HG03342 (cell line): ENCODE data around the gene PHKG2.

Source experiments
- ATAC-seq: cut with Tn5 transposase; IDR thresholded peaks from one replicate; pipeline ENCODE4 v1.9.1; 2021; ENCODE audit warnings: mild to moderate bottlenecking, moderate library complexity; ENCODE audit not compliant: unreplicated experiment

The PHKG2 gene

GRCh38 chr16:30725418-30725792 lies 22.8 kb upstream of the PHKG2 start:
- no peak for ATAC-seq

- ATAC-seq = no peak
These were observed 19.9 kb upstream of the PHKG2 start for GRCh38 chr16:30728321-30728720.

- ATAC-seq = no peak
These were observed 19.1 kb upstream of the PHKG2 start for GRCh38 chr16:30728899-30729672.

- ATAC-seq = no peak
These were observed 16.8 kb upstream of the PHKG2 start for GRCh38 chr16:30731411-30731810.

DNA sequence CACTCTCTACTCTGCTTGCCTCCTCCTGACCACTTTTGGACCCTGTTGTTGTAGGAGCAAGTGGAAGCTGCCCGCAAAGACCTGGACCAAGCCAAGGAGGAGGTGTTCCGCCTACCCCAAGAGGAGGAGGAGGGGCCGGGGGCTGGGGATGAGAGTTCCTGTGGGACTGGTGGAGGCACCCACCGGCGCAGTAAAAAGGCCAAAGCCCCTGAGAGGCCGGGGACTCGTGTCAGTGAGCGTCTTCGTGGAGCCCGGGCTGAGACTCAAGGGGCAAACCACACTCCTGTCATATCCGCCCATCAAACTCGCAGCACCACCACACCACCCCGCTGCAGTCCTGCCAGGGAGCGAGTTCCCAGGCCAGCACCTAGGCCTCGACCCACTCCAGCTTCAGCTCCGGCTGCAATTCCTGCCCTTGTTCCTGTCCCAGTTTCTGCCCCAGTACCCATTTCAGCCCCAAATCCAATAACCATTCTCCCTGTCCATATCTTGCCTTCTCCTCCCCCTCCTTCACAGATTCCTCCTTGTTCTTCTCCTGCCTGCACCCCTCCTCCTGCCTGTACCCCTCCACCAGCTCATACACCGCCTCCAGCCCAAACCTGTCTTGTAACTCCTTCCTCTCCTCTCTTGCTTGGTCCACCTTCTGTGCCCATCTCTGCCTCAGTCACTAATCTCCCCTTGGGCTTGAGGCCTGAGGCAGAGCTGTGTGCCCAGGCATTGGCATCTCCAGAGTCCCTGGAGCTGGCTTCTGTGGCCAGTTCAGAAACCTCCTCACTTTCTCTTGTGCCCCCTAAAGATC lies 11.0 kb upstream of the PHKG2 start:
- no peak for ATAC-seq

GRCh38 chr16:30737794-30738648 lies 10.2 kb upstream of the PHKG2 start:
- no peak for ATAC-seq

- ATAC-seq = no peak
These were observed 9.0 kb upstream of the PHKG2 start for GRCh38 chr16:30738984-30739951.

- no peak for ATAC-seq
These were observed 7.6 kb upstream of the PHKG2 start for GRCh38 chr16:30740364-30741251.

DNA sequence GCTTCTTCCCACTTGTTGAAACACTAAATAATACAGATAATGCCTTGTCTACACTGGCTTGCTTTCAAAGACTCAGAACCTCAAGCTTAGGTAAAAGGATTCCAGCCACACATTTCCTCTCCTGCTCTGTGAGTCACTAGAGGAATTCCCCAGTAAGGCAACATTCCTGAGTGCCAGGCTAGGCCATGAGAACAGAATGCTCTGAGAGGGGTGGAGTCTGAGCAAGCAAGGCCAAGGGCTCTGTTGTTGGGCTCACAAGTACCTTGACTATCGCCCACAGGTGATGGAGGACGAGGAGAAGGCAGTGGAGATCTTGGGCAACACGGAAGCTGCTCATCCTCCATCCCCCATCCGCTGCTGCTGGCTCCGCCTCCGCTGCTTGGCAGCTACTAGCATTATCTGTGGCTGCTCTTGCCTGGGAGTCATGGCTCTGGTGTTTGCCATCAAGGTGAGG lies 6.7 kb upstream of the PHKG2 start:
- ATAC-seq = no peak

- ATAC-seq = no peak
These were observed 4.5 kb upstream of the PHKG2 start for GRCh38 chr16:30743716-30744115.

- no peak for ATAC-seq
These were observed 4.0 kb upstream of the PHKG2 start for GRCh38 chr16:30744183-30744582.

DNA sequence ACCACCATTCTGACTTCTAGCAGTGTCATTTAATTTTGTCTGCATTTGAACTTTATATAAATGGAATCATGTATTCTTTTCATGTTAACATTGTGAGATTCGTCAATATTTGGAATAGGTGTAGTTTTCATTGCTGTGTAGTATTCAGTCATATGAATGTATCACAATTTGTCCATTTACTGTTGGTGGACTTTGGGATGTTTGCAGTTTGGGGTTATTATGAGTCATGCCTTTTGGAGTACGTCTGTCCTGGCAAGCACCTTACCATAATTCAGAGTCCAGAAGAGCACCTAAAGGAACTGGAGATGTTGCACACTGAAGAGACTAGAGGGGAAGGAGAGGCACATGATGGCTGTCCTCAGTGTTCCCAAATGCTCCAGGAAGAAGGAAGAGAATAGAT lies 3.1 kb upstream of the PHKG2 start:
- no peak for ATAC-seq

- no peak for ATAC-seq
These were observed 1.5 kb upstream of the PHKG2 start for GRCh38 chr16:30746638-30747175.

GRCh38 chr16:30747331-30747730 lies 894 bp upstream of the PHKG2 start:
- ATAC-seq = no peak

- no peak for ATAC-seq
These were observed 615 bp downstream of the PHKG2 start for GRCh38 chr16:30748634-30749445.

DNA sequence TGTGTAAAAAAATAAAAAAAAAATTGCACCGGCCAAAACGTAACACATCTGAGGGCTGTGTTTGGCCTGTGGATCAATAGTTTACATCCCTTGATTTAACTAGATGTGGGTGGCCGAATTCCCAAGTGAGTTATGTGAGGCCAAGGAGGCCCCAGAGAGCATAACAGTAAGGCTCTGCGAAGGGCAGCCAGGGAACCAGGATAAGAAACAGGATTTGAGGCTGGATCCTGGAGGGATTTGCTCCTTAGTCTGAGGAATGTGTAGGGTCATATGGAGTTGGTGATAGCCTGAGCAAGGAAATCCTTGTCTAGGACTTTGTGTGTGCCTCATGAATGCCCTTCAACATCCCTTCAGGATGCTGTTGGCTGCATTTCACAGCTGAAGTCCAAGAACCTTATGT lies 2.0 kb downstream of the PHKG2 start:
- ATAC-seq = no peak

- no peak for ATAC-seq
These were observed 2.7 kb downstream of the PHKG2 start for GRCh38 chr16:30750876-30751465.

- ATAC-seq = no peak
These were observed 5.4 kb downstream of the PHKG2 start for GRCh38 chr16:30753596-30753995.
